Measurements from ENCODE around the gene TMEM9B.
"Not testable (repeated sequence)": the region's sequence is repeated elsewhere in the genome, so short reads cannot be mapped to it uniquely, and the experiment has no call there.

The TMEM9B gene

DNA sequence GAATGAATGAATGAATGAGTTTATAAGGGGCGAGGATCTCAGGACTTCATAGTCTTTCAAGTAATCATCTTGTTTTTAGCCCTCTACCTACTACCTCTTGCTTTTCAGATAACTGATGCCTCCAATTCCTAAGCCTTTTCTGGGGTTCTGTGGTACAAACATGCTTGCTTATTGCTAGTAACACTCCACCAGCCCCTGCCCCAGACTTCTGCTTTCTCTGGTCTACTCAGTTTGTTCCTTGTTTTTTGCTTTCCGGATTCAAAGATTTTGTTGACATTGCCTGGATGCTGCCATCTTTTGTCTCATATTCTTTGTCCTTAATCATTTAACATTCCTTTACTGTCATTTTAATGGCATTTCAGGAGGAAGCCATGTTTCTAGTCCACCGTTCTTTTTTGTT is 8.9 kb upstream of the TMEM9B start:
- DNase-seq = no peak

DNA sequence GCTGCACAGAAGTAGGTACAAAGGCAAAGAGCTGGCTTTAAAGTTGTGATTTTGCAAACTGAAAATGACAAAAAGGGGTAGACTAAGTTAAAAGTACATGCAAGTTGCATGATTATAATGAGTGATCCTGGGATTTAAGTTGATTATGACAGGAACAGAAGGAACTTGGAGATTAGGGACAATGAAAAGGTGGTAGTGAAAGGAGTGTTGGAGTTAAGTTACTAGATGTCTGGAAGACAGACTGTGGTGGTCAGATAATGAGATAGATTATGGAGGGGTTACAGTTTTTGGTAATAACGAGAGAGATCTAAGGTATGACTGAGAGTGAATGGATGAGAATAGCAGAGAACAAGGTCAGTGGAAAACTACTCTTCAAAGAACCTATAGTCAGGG is 7.7 kb upstream of the TMEM9B start:
- DNase-seq = no peak

GRCh38 chr11:8971196-8971923 is 7.1 kb upstream of the TMEM9B start:
- DNase-seq = no peak

- no peak for DNase-seq
These were observed 2.9 kb upstream of the TMEM9B start for GRCh38 chr11:8967184-8967583.

- peak in 32 of 51 donors; percentile 12 to 91 (median 78) for DNase-seq
These were observed 496 bp downstream of the TMEM9B start for GRCh38 chr11:8963569-8964323.

DNA sequence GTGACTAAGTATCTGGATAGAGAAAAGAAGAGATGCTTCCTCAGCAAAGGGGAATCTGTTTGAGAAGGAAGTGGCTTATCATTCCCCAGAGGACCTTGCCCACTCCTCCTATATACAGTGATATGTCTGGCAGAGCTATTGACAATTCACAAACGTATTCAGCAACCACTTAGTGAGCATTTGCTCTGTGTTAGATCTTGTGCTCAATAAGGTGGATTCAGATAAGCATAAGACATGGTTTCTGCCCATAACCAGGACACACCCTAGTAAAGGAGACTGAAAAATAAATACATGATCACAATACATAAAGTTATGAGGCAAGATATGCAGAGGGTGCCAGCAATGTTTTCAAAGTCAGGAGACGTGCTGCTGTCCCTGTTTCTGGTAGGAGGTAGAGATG is 1.4 kb downstream of the TMEM9B start:
- no peak for DNase-seq

GRCh38 chr11:8961401-8961800 is 2.8 kb downstream of the TMEM9B start:
- DNase-seq = no peak

DNA sequence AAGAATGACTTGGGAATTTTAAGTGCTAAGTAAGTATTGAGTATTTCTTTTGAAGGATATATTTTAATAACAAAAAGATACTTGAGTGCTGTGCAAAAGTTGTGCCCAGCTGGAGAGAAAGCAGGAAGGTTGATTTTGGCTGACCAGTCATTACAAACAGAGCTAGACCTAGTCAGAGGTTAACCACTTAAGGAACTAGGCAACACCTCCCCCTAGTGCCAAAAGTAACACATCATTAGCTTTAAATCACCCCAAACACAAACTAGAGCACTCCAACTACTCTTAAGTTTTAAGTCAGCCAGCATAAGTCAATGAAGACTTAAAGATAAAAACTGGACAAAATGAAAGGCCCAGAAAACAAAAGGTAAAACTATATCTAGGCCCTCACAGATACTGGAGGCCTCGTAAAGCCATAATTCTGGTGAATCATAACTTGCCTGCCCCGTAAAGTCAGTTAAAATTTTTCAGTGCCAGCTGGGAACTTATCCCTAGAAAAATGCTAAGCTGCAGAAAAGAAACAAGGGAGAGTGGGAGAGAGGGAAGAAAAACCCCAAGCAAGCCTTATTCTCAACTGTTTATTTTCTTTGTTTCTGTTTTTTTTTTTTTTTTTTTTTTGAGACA is 4.6 kb downstream of the TMEM9B start:
- DNase-seq = peak in 2 of 51 donors; percentile 2 to 9

DNA sequence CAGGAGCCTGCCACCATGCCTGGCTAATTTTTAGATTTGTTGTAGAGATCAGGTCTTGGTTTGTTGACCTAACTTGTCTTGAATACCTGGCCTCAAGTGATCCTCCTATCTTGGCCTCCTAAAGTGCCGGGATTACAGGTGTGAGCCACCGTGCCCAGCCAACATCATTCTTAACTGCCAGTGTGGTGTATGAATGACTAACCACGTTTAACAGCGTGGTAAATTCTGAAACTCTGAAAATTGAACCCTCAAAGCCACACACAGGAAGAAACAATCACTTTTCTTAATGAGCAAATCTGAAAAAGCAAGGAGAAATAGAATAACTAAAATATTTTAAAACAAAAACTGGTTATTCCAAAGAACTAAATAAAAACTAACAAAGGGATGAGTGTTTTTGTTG is 7.4 kb downstream of the TMEM9B start:
- DNase-seq = no peak

DNA sequence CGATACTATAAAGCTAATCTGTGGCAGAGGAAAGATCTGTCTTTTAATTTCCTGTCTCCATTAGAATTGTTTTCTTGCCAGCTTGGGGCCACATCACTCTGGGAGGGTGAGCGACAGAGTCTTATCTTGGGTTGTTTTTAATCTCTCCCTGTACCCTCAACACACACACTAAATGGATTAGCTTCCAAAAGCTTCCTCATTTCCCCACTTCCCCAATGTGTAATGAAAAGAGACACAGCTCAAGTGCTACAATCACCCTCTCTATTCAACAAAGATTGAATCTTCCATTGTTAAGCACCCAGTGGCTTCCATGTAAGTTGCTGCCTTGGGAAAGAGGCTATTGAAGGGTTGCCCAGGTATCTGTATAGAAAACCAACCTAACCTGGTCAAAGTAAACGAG is 15.4 kb downstream of the TMEM9B start:
- DNase-seq = no peak

DNA sequence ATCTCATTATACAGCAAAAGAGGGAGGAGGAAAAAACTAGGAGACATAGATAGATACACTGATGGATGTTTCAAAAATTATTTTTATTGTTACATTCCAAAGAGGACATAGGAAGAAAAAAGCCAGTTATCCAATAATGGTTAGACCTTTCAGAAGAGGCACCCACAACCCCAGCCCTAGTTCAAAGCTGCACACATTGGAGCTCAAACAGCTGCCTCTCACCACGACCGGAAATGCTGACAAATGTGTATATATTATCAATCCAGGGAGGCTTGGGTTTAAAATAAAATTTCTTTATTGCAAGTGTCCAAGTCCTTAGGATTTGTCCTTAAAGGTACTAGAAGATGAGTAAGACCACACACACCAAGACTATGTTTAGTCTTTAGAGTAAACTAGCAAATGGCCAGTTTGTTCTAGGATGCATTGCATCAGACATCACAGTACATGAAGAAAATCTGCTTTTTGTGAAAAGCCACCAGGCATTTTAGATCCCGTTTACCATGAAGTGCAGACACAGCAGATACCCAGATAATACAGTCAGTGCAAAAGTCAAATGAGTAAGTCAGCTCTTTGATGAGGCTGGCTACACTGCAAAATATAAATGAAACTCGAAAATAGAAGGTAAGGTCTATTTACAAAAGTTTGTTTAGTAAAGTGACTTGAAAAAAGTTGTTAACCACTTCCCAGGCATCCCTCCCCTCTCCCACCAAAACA is 16.9 kb downstream of the TMEM9B start:
- no peak for DNase-seq

- no peak for DNase-seq
These were observed 21.6 kb downstream of the TMEM9B start, which contains the start of gene ASCL3 for GRCh38 chr11:8942518-8943066. ASCL3 (minus strand) TSS chr11:8943016; CDS start chr11:8938161, 4,855 bp downstream.

GRCh38 chr11:8941341-8942103 is 22.7 kb downstream of the TMEM9B start:
- no peak for DNase-seq

DNA sequence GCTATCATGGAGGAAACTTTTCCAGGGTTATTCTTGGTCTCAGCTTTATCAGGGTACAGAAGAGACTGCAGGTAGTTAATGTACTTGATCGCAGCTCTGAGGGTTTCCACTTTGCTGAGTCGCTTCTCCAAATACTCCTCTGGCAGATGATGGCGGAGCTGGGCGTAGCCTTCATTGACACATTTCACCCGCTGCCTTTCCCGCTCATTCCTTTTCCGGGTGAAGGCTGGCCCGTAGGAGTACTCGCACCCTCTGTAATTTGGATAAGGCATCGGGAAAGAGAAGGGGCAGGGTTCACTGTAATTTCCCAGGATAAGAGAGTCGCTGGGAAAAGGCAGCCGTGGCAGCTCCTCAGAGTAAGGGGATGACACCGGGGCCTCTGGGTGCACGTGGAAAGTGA is 26.6 kb downstream of the TMEM9B start:
- DNase-seq = no peak

- no peak for DNase-seq
These were observed 27.1 kb downstream of the TMEM9B start for GRCh38 chr11:8937159-8937558.

DNA sequence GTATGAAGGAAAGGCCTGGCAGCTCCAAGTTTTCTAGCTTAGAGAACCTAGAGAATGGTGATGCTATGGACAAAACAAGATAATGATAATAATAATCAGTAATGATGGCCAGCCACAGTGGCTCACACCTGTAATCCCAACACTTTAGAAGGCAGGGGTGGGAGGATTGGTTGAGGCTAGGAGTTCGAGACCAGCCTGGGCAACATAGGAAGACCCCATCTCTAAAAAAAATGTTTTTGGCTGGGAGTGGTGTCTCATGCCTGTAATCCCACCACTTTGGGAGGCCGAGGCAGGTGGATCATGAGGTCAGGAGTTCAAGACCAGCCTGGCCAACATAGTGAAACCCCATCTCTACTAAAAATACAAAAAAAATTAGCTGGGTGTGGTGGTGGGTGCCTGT is 28.5 kb downstream of the TMEM9B start:
- DNase-seq = not testable (repeated sequence)

GRCh38 chr11:8934742-8935488 is 29.3 kb downstream of the TMEM9B start:
- DNase-seq = no peak

DNA sequence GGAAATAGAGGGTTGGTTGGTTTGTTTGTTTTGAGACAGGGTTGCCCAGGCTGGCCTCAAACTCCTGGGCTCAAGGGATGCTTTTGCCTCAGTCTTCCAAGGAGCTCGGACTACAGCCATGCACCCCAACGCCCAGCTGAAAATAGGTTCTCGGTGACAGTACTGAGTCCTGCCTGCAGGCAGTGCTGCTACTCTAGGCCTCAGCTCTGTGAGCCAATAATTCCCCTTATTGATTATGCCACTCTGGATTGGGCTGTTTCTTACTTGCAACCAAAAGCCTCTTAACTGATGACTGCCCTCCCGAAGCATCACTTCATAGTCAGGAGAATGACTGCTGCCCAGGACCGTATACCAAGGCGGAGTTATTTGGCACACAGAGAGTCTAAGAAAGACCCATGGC is 30.3 kb downstream of the TMEM9B start:
- DNase-seq = no peak

DNA sequence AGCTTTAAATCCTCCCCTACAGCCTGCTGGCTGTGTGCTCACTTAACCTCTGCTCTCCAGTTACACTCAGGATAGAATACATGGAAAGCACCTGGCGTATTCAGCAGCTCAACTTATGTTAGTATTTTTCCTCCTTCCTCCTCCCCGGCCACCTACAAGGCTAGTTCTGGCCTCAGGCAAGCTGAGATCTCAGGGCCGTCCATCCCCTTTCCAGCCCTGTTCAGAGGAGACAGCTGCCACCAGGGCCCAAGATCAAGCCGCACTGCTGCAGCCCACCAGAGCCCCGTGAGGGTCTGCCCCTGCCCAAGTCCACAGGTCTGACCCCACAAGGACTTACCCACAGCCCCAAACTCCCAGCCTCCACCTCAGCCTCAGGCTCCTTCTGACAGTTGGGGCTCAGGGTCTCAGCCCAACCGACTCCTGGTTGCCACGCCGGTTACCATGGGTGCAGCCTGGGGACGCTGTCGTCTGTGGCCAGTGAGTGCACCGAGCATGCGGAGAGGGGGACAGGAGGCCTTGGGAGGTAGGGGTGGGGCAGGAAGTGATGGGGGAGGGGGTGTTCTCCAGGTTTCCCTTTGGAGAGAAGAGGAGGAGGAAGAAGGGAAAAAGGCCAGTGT is 31.6 kb downstream of the TMEM9B start, which contains the start of gene C11orf16:
C11orf16 (minus strand) TSS at position 384 of the 617 bp plus-strand sequence. CDS start 639 bp downstream, outside the sequence.
- DNase-seq = peak in 1 of 51 donors; percentile 16

Measured in hypothalamus (tissue), 51 donors.